Uterus (tissue), 2 donors: ENCODE data around the gene CNTNAP4.

Experiments used
- POLR2A ChIP-seq, 2 donors: fragments of 450-650 bp; IDR thresholded peaks; one replicate each; pipeline ENCODE4 v1.6.1; 2016; ENCODE audit warnings: antibody characterized with exemption in 2 of 2, mild to moderate bottlenecking in 1 of 2, moderate library complexity in 1 of 2
- TF ChIP-seq, protein P1 (sequence below), 4 experiments: fragments of 200-600 bp in 2 of 4; fragments of 450-650 bp in 2 of 4; sonication (generic) in 2 of 4; IDR thresholded peaks; one replicate each; pipeline ENCODE4 v1.5.1; 2016 to 2019; ENCODE audit warnings: antibody characterized with exemption in 4 of 4, mild to moderate bottlenecking in 2 of 4, moderate library complexity in 1 of 4

DNA sequence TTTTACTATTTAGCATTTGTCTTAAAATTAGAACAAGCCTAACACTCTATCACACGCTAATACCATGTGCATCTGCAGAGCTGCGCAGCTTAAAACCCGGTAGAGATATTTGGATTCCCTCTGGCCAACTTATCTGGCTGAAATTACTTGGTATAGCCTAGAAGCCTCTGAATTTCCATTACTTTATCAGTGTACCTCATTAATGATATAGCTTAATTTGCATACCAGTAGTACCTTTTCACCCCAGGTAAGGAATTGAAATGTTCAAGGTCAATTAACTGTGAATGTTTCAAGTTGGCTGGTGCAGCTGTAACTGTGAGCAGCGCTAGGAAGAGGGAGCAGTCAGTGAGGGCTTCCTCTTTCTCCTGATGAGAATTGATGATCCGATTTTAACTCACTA, 74.2 kb downstream of the CNTNAP4 start:
- TF ChIP-seq, protein P1, sequence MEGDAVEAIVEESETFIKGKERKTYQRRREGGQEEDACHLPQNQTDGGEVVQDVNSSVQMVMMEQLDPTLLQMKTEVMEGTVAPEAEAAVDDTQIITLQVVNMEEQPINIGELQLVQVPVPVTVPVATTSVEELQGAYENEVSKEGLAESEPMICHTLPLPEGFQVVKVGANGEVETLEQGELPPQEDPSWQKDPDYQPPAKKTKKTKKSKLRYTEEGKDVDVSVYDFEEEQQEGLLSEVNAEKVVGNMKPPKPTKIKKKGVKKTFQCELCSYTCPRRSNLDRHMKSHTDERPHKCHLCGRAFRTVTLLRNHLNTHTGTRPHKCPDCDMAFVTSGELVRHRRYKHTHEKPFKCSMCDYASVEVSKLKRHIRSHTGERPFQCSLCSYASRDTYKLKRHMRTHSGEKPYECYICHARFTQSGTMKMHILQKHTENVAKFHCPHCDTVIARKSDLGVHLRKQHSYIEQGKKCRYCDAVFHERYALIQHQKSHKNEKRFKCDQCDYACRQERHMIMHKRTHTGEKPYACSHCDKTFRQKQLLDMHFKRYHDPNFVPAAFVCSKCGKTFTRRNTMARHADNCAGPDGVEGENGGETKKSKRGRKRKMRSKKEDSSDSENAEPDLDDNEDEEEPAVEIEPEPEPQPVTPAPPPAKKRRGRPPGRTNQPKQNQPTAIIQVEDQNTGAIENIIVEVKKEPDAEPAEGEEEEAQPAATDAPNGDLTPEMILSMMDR (IDR thresholded peaks at IDR 0.05) = no peak
- TF ChIP-seq POLR2A (IDR thresholded peaks at IDR 0.05) = no peak
